SU-DHL-6 (cell line): ENCODE data around the gene CDK2.
A peak's percentile ranks its signal among the peaks of the same experiment; 100 is the strongest.

ENCODE experiments used
- H2AFZ ChIP-seq: fragments of 200-600 bp; sonication (generic); 2 replicates; pipeline ENCODE4 v1.6.1; 2014; ENCODE audit warnings: low read depth, mild to moderate bottlenecking, moderate library complexity, mixed read lengths, antibody characterized with exemption, low read length; ENCODE audit not compliant: severe bottlenecking
- H3F3A ChIP-seq: fragments of 200-600 bp; shearing (Covaris generic); 2 replicates; pipeline ENCODE4 v1.6.0; 2016; ENCODE audit warnings: antibody characterized with exemption, mild to moderate bottlenecking; ENCODE audit not compliant: insufficient read depth
- H3K27ac ChIP-seq: fragments of 200-600 bp; sonication (generic); 2 replicates; pipeline ENCODE4 v1.5.1; 2016; ENCODE audit warnings: low read depth, mild to moderate bottlenecking, low read length, moderate library complexity, mixed read lengths
- H3K27me3 ChIP-seq: fragments of 200-600 bp; sonication (generic), shearing (Covaris generic); 2 replicates; pipeline ENCODE4 v1.6.0; 2014; ENCODE audit warnings: mild to moderate bottlenecking, low read length
- H3K36me3 ChIP-seq: fragments of 200-600 bp; sonication (generic); 2 replicates; pipeline ENCODE4 v1.6.1; 2014; ENCODE audit warnings: mild to moderate bottlenecking, low read length, mixed read lengths
- H3K4me2 ChIP-seq: fragments of 300-600, 200-600 bp; shearing (Covaris generic), sonication (generic); 2 replicates; pipeline ENCODE4 v1.6.0; 2014; ENCODE audit warnings: low read length, low read depth, mild to moderate bottlenecking; ENCODE audit not compliant: poor library complexity, severe bottlenecking
- H3K4me3 ChIP-seq: fragments of 200-600 bp; sonication (generic); 2 replicates; pipeline ENCODE4 v1.5.1; 2014; ENCODE audit warnings: antibody characterized with exemption, low read length, mild to moderate bottlenecking, mixed read lengths; ENCODE audit not compliant: insufficient read depth, poor library complexity, severe bottlenecking
- H3K79me2 ChIP-seq: fragments of 200-600 bp; sonication (generic); 2 replicates; pipeline ENCODE4 v1.6.1; 2014; ENCODE audit warnings: mild to moderate bottlenecking, low read length, moderate library complexity; ENCODE audit not compliant: insufficient read depth
- H3K9ac ChIP-seq: fragments of 200-600 bp; sonication (generic); 2 replicates; pipeline ENCODE4 v1.7.0; 2014; ENCODE audit warnings: mild to moderate bottlenecking, low read length
- H3K9me2 ChIP-seq: fragments of 200-600 bp; sonication (generic); replicated peaks from 2 replicates; pipeline ENCODE4 v1.6.1; 2014; ENCODE audit warnings: low read length; ENCODE audit not compliant: insufficient read depth
- H3K9me3 ChIP-seq: fragments of 200-600 bp; sonication (generic); 2 replicates; pipeline ENCODE4 v1.6.1; 2014; ENCODE audit warnings: low read length, mixed read lengths; ENCODE audit not compliant: insufficient read depth
- H4K20me1 ChIP-seq: fragments of 200-600 bp; sonication (generic); 2 replicates; pipeline ENCODE4 v1.6.1; 2014; ENCODE audit warnings: low read depth, mild to moderate bottlenecking, antibody characterized with exemption, low read length, moderate library complexity, mixed read lengths
- EZH2phosphoT487 ChIP-seq: fragments of 200-600 bp; sonication (generic), shearing (Covaris generic); conservative IDR thresholded peaks from 2 replicates; pipeline ENCODE4 v1.6.1; 2018; ENCODE audit warnings: mild to moderate bottlenecking, antibody characterized with exemption, low read length, moderate library complexity, mixed read lengths
- TF ChIP-seq, protein P1 (sequence below): fragments of 200-600 bp; sonication (generic); IDR thresholded peaks from one replicate; pipeline ENCODE4 v1.5.1; 2017; ENCODE audit warnings: antibody characterized with exemption, mild to moderate bottlenecking, low read length, moderate library complexity; ENCODE audit not compliant: insufficient read depth, poor library complexity, severe bottlenecking

The CDK2 gene

DNA sequence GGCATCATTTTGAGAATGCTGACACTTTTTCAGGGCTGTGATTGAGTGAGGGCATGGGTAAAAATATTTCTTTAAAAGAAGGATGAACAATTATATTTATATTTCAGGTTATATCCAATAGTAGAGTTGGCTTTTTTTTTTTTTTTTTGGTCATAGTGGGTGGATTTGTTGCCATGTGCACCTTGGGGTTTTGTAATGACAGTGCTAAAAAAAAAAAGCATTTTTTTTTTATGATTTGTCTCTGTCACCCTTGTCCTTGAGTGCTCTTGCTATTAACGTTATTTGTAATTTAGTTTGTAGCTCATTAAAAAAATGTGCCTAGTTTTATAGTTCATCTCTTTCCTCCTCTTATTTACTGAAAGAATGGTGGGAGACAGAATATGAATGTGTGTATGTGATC, 5.8 kb downstream of the CDK2 start:
- H3K79me2 ChIP-seq: peaks cover 42% of the 10 kb centered on the region
- peaks cover 13% of the 10 kb centered on the region; the same call in 1 of the 2 replicates for H3F3A ChIP-seq
- H3K4me3 ChIP-seq: peak overlapping the region; percentile 70
- no peaks in the 10 kb centered on the region for H4K20me1 ChIP-seq
- peak overlapping the region; percentile 46 for H3K27ac ChIP-seq
- H3K9me2 ChIP-seq: no peaks in the 10 kb centered on the region
- H3K9ac ChIP-seq: peak overlapping the region; percentile 60; the same call in 1 of the 2 replicates
- no peak for TF ChIP-seq EZH2phosphoT487
- TF ChIP-seq, protein P1, sequence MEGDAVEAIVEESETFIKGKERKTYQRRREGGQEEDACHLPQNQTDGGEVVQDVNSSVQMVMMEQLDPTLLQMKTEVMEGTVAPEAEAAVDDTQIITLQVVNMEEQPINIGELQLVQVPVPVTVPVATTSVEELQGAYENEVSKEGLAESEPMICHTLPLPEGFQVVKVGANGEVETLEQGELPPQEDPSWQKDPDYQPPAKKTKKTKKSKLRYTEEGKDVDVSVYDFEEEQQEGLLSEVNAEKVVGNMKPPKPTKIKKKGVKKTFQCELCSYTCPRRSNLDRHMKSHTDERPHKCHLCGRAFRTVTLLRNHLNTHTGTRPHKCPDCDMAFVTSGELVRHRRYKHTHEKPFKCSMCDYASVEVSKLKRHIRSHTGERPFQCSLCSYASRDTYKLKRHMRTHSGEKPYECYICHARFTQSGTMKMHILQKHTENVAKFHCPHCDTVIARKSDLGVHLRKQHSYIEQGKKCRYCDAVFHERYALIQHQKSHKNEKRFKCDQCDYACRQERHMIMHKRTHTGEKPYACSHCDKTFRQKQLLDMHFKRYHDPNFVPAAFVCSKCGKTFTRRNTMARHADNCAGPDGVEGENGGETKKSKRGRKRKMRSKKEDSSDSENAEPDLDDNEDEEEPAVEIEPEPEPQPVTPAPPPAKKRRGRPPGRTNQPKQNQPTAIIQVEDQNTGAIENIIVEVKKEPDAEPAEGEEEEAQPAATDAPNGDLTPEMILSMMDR: no peak
- no peak overlapping the region for H2AFZ ChIP-seq
- H3K4me2 ChIP-seq: peak overlapping the region; percentile 63
- H3K36me3 ChIP-seq: peaks cover 10% of the 10 kb centered on the region; the same call in 1 of the 2 replicates
- H3K9me3 ChIP-seq: no peaks in the 10 kb centered on the region
- H3K27me3 ChIP-seq: no peaks in the 10 kb centered on the region

DNA sequence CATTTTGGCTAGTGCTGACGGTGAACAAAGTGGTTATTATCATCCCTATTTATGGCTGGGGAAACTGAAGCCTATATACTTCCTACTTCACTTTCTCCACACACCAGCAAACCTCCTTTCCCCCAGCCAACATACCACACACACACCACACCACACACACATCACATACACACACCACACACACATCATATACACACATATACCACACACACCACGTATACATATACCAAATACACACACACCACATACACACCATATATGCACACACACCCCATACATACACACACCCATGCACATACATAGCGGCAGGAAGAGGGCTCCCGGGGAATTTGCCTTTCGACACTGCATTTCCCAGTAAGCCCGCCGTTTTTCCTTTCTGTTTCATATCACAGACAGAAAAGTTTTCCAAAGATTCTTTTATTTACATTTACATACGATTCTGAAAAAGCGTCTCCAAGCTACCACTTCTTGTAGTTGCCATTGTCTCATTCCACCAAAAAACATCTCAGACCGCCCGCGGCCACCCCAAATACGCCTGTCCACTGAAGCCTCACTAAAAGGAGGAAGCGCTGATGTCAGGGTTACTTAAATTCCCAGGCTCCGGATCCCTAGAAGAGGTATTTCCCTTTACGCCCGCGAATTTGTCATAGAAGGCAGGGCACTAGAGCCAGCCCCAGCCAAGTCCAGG, 6.4 kb downstream of the CDK2 start:
- Histone ChIP-seq H3K9me3 (no peaks in the 10 kb centered on the region), H3K27me3 (no peaks in the 10 kb centered on the region), H3K4me3 (peak overlapping the region; percentile 70), H3K27ac (peak overlapping the region; percentile 46), H3K4me2 (peak overlapping the region; percentile 63), H3K9ac (peak overlapping the region; percentile 60), H4K20me1 (no peaks in the 10 kb centered on the region), H3K36me3 (peaks cover 8% of the 10 kb centered on the region; the same call in 1 of the 2 replicates), H2AFZ (no peak overlapping the region), H3K79me2 (peaks cover 36% of the 10 kb centered on the region), H3K9me2 (no peaks in the 10 kb centered on the region), H3F3A (peaks cover 13% of the 10 kb centered on the region; the same call in 1 of the 2 replicates)
- no peak for TF ChIP-seq EZH2phosphoT487
- TF ChIP-seq, protein P1: no peak

DNA sequence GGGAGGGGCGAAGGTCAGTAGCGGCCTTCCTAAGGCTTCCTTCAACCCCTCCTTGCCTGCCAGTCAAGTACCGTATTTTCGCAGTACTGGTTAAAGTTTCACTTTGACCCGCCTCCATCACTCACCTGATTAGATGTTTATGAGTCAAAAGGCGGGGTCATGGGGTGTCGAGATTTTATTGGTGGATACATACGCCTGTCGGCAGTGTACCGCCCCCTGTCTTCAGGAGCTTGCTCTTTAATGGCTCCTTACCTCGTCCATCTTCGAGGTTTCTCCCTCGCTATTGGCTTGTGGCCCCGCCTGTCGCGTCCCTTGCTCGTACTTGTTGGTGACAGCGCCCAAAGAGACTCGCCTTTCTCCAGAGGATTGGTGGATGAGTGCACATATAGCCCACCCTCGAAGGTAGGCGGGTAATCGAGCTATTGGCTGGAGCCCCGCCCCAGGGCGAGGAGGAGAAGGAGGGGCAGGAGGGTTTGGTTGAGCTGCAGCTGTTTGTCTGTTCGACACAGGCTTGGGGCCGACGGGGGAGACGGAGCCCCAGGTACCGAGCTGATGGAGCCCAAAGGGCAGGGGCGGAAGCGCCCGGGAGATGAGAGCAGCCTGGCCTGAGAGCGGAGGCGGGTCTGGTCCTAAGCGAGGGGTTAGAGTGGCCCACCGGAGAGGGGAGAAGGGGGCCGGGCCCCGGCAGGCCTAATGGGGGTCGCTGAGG, 7.1 kb downstream of the CDK2 start, which contains the start of gene RAB5B:
Gene RAB5B (plus strand): TSS at position 480 of the 709 bp plus-strand sequence. CDS start 12,883 bp downstream, outside the sequence.
- H3K4me3 ChIP-seq: peak within 1 kb of the TSS; percentile 75
- peaks cover 13% of the 10 kb centered on the region; the same call in 1 of the 2 replicates for H3F3A ChIP-seq
- H3K9me3 ChIP-seq: no peaks in the 10 kb centered on the region
- peak within 1 kb of the TSS; percentile 69 for H3K27ac ChIP-seq
- peak within 1 kb of the TSS; percentile 77 for H2AFZ ChIP-seq
- peaks cover 1% of the 10 kb centered on the region; the same call in 1 of the 2 replicates for H3K36me3 ChIP-seq
- H3K79me2 ChIP-seq: peaks cover 29% of the 10 kb centered on the region
- no peaks in the 10 kb centered on the region for H3K27me3 ChIP-seq
- peak within 1 kb of the TSS; percentile 86 for H3K9ac ChIP-seq
- H3K4me2 ChIP-seq: peak within 1 kb of the TSS; percentile 81
- no peaks in the 10 kb centered on the region for H4K20me1 ChIP-seq
- no peaks in the 10 kb centered on the region for H3K9me2 ChIP-seq
- TF ChIP-seq EZH2phosphoT487: no peak
- TF ChIP-seq, protein P1: no peak
